ENCODE results near the gene PLA1A.
A peak's percentile ranks its signal among the peaks of the same experiment; 100 is the strongest.

DNA sequence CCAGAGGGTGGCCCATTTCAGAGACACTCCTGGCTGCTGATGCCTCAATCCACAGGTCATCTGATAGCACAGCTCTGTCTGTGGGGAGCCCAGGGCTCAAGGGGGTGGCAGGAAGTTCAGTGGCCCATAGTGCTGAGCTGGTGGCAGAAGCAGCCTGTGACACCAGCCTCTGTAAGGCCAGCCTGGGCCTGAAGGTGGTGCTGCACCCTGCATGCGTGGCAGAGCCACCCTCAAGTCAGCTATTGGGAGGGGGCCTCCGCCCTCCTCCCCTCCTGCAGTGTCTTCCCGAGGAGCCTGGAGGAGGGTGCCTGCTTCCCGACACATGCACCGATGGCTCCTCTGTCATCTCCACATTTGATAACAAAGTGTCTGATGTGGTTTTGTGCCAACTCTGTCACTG is 3.0 kb downstream of the PLA1A start:
- peak; percentile 30; the same call in 1 of the 2 replicates for TF ChIP-seq POLR2A (IDR thresholded peaks at IDR 0.05; ENCODE audit: low read depth, low read length)
- TF ChIP-seq TAF1 (IDR thresholded peaks at IDR 0.05; ENCODE audit: borderline replicate concordance, low read depth, low read length): no peak
- peak; percentile 65 for TF ChIP-seq POLR2AphosphoS5 (IDR thresholded peaks at IDR 0.05; ENCODE audit: low read depth, low read length)

Data from GM12892 (cell line).